Karpas-422 (cell line): ENCODE results near the gene SLC35G4. TPM values are rescaled to one million over a fixed set of nuclear protein-coding genes. Genes with fewer than 3 reads are reported as not detected.

Experiments
- DNase-seq: peaks from one replicate; pipeline ENCODE4 v3.0.0-alpha.2; 2015
- H2AFZ ChIP-seq: fragments of 200-600 bp; sonication (generic); 2 replicates; pipeline ENCODE4 v1.6.1; 2014; ENCODE audit warnings: antibody characterized with exemption, low read length, mixed read lengths
- H3K27ac ChIP-seq: fragments of 200-600 bp; sonication (generic); 2 replicates; pipeline ENCODE4 v1.5.1; 2014; ENCODE audit warnings: mild to moderate bottlenecking, low read length, moderate library complexity
- H3K27me3 ChIP-seq: fragments of 200-600 bp; sonication (generic); 2 replicates; pipeline ENCODE4 v1.6.1; 2014; ENCODE audit warnings: low read length, mixed read lengths
- H3K36me3 ChIP-seq: fragments of 200-600 bp; sonication (generic); 2 replicates; pipeline ENCODE4 v1.6.1; 2014; ENCODE audit warnings: low read length, mixed read lengths; ENCODE audit not compliant: insufficient read depth
- H3K4me1 ChIP-seq: fragments of 200-600 bp; sonication (generic); 2 replicates; pipeline ENCODE4 v1.6.1; 2014; ENCODE audit warnings: mild to moderate bottlenecking, low read length, mixed read lengths
- H3K4me2 ChIP-seq: fragments of 200-600 bp; sonication (generic); 2 replicates; pipeline ENCODE4 v1.6.1; 2014; ENCODE audit warnings: low read length, low read depth, mild to moderate bottlenecking; ENCODE audit not compliant: poor library complexity, severe bottlenecking
- H3K4me3 ChIP-seq: fragments of 200-600 bp; sonication (generic); 2 replicates; pipeline ENCODE4 v1.5.1; 2014; ENCODE audit warnings: mild to moderate bottlenecking, antibody characterized with exemption, low read length, mixed read lengths
- H3K79me2 ChIP-seq: fragments of 200-600 bp; sonication (generic); 2 replicates; pipeline ENCODE4 v1.6.1; 2014; ENCODE audit warnings: mild to moderate bottlenecking, low read length, mixed read lengths
- H3K9ac ChIP-seq: fragments of 200-600 bp; sonication (generic); 2 replicates; pipeline ENCODE4 v1.6.0; 2014; ENCODE audit warnings: low read length
- H3K9me2 ChIP-seq: fragments of 200-600 bp; sonication (generic), shearing (Covaris generic); replicated peaks from 2 replicates; pipeline ENCODE4 v1.6.0; 2014; ENCODE audit warnings: mild to moderate bottlenecking, low read length, moderate library complexity; ENCODE audit not compliant: insufficient read depth
- H3K9me3 ChIP-seq: fragments of 300-700, 200-600 bp; sonication (generic); 2 replicates; pipeline ENCODE4 v1.6.1; 2014; ENCODE audit warnings: low read length, mixed read lengths
- H4K20me1 ChIP-seq: fragments of 200-600 bp; sonication (generic); 2 replicates; pipeline ENCODE4 v1.6.1; 2014; ENCODE audit warnings: mild to moderate bottlenecking, antibody characterized with exemption, low read length, low read depth; ENCODE audit not compliant: insufficient read depth
- total RNA-seq: library from RNA; depleted of rRNA; stranded (reverse); fragments of >200 nt; shearing (Covaris generic); gene quantifications from 2 replicates; pipeline ENCODE4 v1.2.3, GENCODE V29; 2014; ENCODE audit warnings: low replicate concordance

Gene SLC35G4
- total RNA-seq, 1 experiment from 2014 or later = not detected

GRCh38 chr18:11574545-11574944, 34.9 kb upstream of the SLC35G4 start:
- no peaks in the 10 kb centered on the region for H3K36me3 ChIP-seq
- H3K79me2 ChIP-seq = no peaks in the 10 kb centered on the region
- no peak overlapping the region for H2AFZ ChIP-seq
- no peak for DNase-seq
- H3K4me1 ChIP-seq = no peaks in the 10 kb centered on the region
- H3K9me3 ChIP-seq = no peaks in the 10 kb centered on the region
- H3K27me3 ChIP-seq = no peaks in the 10 kb centered on the region
- H3K9ac ChIP-seq = no peak overlapping the region
- H4K20me1 ChIP-seq = no peaks in the 10 kb centered on the region
- no peak overlapping the region for H3K4me3 ChIP-seq
- no peak overlapping the region for H3K4me2 ChIP-seq
- H3K27ac ChIP-seq = no peak overlapping the region
- no peaks in the 10 kb centered on the region for H3K9me2 ChIP-seq

- Histone ChIP-seq H3K4me2 (no peak overlapping the region), H3K27ac (no peak overlapping the region), H2AFZ (no peak overlapping the region), H3K9me2 (no peaks in the 10 kb centered on the region), H4K20me1 (no peaks in the 10 kb centered on the region), H3K9me3 (no peaks in the 10 kb centered on the region), H3K36me3 (no peaks in the 10 kb centered on the region), H3K4me1 (no peaks in the 10 kb centered on the region), H3K27me3 (no peaks in the 10 kb centered on the region), H3K4me3 (no peak overlapping the region), H3K9ac (no peak overlapping the region), H3K79me2 (no peaks in the 10 kb centered on the region)
- DNase-seq = no peak
Measured at GRCh38 chr18:11577271-11578112, 31.9 kb upstream of the SLC35G4 start.

- Histone ChIP-seq H3K4me3 (no peak overlapping the region), H3K4me2 (no peak overlapping the region), H3K27me3 (no peaks in the 10 kb centered on the region), H3K4me1 (no peaks in the 10 kb centered on the region), H3K27ac (no peak overlapping the region), H4K20me1 (no peaks in the 10 kb centered on the region), H3K9me2 (no peaks in the 10 kb centered on the region), H3K36me3 (no peaks in the 10 kb centered on the region), H3K9me3 (no peaks in the 10 kb centered on the region), H3K79me2 (no peaks in the 10 kb centered on the region), H2AFZ (no peak overlapping the region), H3K9ac (no peak overlapping the region)
- DNase-seq = no peak
Measured at GRCh38 chr18:11578799-11579198, 30.6 kb upstream of the SLC35G4 start.

GRCh38 chr18:11579916-11580315, 29.5 kb upstream of the SLC35G4 start:
- DNase-seq = no peak
- no peak overlapping the region for H3K4me3 ChIP-seq
- no peaks in the 10 kb centered on the region for H3K9me3 ChIP-seq
- H3K4me2 ChIP-seq = no peak overlapping the region
- H3K9me2 ChIP-seq = no peaks in the 10 kb centered on the region
- no peak overlapping the region for H3K27ac ChIP-seq
- H3K79me2 ChIP-seq = no peaks in the 10 kb centered on the region
- H3K27me3 ChIP-seq = no peaks in the 10 kb centered on the region
- no peak overlapping the region for H2AFZ ChIP-seq
- H3K36me3 ChIP-seq = no peaks in the 10 kb centered on the region
- H4K20me1 ChIP-seq = no peaks in the 10 kb centered on the region
- no peaks in the 10 kb centered on the region for H3K4me1 ChIP-seq
- no peak overlapping the region for H3K9ac ChIP-seq

GRCh38 chr18:11581286-11581685, 28.1 kb upstream of the SLC35G4 start:
- H3K4me3 ChIP-seq = no peak overlapping the region
- no peak for DNase-seq
- no peak overlapping the region for H3K9ac ChIP-seq
- no peaks in the 10 kb centered on the region for H3K9me3 ChIP-seq
- H3K4me1 ChIP-seq = no peaks in the 10 kb centered on the region
- no peaks in the 10 kb centered on the region for H3K79me2 ChIP-seq
- no peak overlapping the region for H3K27ac ChIP-seq
- H2AFZ ChIP-seq = no peak overlapping the region
- H3K9me2 ChIP-seq = no peaks in the 10 kb centered on the region
- H3K27me3 ChIP-seq = no peaks in the 10 kb centered on the region
- H4K20me1 ChIP-seq = no peaks in the 10 kb centered on the region
- no peak overlapping the region for H3K4me2 ChIP-seq
- H3K36me3 ChIP-seq = no peaks in the 10 kb centered on the region

GRCh38 chr18:11585596-11585995, 23.8 kb upstream of the SLC35G4 start:
- Histone ChIP-seq H3K9me2 (no peaks in the 10 kb centered on the region), H3K9ac (no peak overlapping the region), H2AFZ (no peak overlapping the region), H3K27ac (no peak overlapping the region), H3K27me3 (no peaks in the 10 kb centered on the region), H3K9me3 (no peaks in the 10 kb centered on the region), H3K4me1 (no peaks in the 10 kb centered on the region), H4K20me1 (no peaks in the 10 kb centered on the region), H3K79me2 (no peaks in the 10 kb centered on the region), H3K36me3 (no peaks in the 10 kb centered on the region), H3K4me3 (no peak overlapping the region), H3K4me2 (no peak overlapping the region)
- no peak for DNase-seq

- H3K79me2 ChIP-seq = no peaks in the 10 kb centered on the region
- H3K9ac ChIP-seq = no peak overlapping the region
- DNase-seq = no peak
- H3K4me2 ChIP-seq = no peak overlapping the region
- no peaks in the 10 kb centered on the region for H3K36me3 ChIP-seq
- H3K27ac ChIP-seq = no peak overlapping the region
- H3K9me2 ChIP-seq = no peaks in the 10 kb centered on the region
- no peaks in the 10 kb centered on the region for H3K27me3 ChIP-seq
- H3K9me3 ChIP-seq = no peaks in the 10 kb centered on the region
- no peak overlapping the region for H2AFZ ChIP-seq
- H4K20me1 ChIP-seq = no peaks in the 10 kb centered on the region
- H3K4me1 ChIP-seq = no peaks in the 10 kb centered on the region
- no peak overlapping the region for H3K4me3 ChIP-seq
Measured at GRCh38 chr18:11586896-11587295, 22.5 kb upstream of the SLC35G4 start.

- Histone ChIP-seq H3K27ac (no peak overlapping the region), H3K4me1 (no peaks in the 10 kb centered on the region), H2AFZ (no peak overlapping the region), H3K9ac (no peak overlapping the region), H3K4me3 (no peak overlapping the region), H3K9me2 (no peaks in the 10 kb centered on the region), H3K79me2 (no peaks in the 10 kb centered on the region), H3K36me3 (no peaks in the 10 kb centered on the region), H4K20me1 (no peaks in the 10 kb centered on the region), H3K27me3 (no peaks in the 10 kb centered on the region), H3K4me2 (no peak overlapping the region), H3K9me3 (no peaks in the 10 kb centered on the region)
- no peak for DNase-seq
Measured at GRCh38 chr18:11587432-11587831, 22.0 kb upstream of the SLC35G4 start.
